H4 (cell line): ENCODE measurements around the gene FAM186B. TPM values are rescaled to one million over a fixed set of nuclear protein-coding genes. Genes with fewer than 3 reads are reported as not detected.
A peak's percentile ranks its signal among the peaks of the same experiment; 100 is the strongest.

ENCODE experiments used
- DNase-seq: peaks from one replicate; pipeline ENCODE4 v3.0.0-alpha.2; 2015; ENCODE audit warnings: low spot score
- total RNA-seq: library from RNA; depleted of rRNA; stranded (reverse); fragments of >200 nt; shearing (Covaris generic); gene quantifications from 2 replicates; pipeline ENCODE4 v1.2.3, GENCODE V29; 2014

Gene FAM186B
- total RNA-seq, 1 experiment from 2014 or later = 0.39 TPM

DNA sequence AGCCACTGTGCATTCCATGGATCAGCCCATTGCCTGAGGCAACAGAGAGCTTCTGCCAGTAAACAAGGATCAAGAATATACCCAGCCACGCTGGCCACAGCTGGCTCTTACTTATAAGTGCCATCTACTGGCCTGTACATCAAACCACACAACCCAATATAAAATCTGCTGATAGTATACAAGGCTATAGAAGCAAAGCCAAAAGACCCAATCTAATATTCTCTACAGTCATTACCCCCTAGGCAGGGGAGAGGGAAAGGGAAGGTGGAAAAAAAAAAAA lies 4.4 kb upstream of the FAM186B start:
- DNase-seq = peak; percentile 33

- no peak for DNase-seq
Observed at GRCh38 chr12:49609059-49609874, 3.8 kb upstream of the FAM186B start.

DNA sequence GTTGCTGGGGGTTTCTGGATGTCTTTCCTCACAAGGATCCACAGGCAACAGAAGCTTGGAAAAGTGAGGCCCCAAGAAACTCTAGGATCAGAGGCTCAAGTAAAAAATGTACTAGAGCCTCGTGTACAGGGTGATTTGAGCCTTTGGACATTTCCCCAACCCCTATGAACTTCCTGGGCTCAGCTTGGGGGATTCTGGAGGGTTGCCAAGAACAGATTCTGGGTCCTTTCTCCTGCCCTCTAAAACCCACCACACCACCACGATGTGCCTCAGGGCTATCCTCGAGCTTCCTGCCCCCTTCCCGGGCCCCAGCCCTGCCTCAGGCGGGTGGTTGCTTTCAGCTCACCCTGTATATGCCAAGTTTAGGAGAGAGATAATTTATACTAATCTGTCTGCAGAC lies 583 bp downstream of the FAM186B start:
- no peak for DNase-seq

DNA sequence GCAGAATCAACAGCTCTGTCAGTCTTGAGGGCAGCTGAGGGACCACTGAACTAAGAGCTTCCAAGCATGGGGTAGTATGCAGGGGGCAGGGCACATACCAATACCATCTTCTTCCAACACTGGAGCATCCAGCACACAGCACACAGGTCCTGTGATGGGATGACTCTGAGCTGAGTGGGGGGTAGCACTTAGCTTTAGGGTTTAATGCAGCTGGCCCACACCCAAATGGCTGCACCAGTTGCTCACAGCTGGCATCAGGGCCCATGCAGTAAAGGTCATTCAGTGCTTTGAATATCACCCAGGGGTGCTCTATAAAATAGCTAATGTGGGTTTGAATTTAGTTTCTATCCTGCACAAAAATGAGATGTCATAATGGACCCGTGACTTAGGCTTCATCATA lies 1.7 kb downstream of the FAM186B start:
- no peak for DNase-seq

DNA sequence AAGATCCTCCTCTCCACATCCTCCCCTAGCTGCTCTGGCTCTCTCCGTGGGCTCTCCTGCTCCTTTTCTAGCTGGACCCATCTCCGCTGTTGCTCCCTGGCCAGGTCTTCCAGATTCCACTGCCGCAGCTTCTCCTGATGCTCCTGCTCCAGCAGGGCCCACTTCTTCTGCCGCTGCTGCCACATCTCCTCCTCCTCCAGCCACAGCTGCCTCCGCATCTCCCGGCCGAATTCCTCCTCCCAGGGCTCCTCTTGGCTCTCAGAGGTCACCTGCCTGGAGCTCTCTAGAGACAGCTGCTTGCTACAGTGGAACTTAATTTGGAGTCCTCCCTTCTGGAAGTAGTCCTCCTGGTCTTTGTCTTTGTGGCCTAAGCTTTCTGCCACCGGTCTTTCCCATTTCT lies 5.5 kb downstream of the FAM186B start:
- no peak for DNase-seq

GRCh38 chr12:49598527-49598926 lies 6.9 kb downstream of the FAM186B start:
- no peak for DNase-seq

GRCh38 chr12:49588721-49589516 lies 16.5 kb downstream of the FAM186B start:
- DNase-seq = no peak

GRCh38 chr12:49588281-49588680 lies 17.2 kb downstream of the FAM186B start:
- no peak for DNase-seq

DNA sequence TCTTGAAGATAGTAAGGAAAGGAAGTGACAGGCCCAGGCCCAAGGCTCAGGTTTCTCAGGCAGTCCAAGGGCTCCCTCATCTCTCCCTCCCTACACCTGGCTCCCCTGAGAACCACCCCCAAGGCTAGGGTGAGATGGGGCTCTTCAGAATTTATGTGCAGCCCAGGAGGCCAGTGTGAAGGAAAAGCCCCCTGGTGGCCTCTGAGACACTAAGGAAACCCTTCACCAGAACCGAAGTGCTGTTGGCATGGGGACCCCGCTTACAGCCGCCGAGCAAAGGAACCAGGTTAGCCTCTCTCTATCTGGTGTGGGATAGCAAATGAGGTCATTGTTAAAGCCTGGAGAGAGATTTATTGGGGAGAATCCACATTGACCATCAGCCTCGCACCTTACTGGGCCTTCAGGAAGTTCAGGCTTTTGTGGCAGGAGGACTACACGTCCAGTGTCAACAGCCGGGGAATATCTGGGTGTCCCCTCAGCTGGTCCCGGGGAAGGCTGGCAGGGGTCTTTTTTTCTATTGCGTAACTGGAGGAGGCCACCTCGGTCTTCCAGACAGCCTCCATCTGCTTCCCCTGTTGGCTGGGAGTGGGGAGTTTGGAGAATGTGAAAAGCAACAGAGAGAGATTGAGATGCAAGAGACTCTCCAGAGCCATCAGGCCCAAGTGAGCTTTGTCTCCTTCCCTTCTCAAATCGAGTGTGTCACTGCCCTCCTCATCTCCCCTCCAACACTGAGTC lies 18.1 kb downstream of the FAM186B start:
- DNase-seq = no peak

GRCh38 chr12:49585477-49586459 lies 19.7 kb downstream of the FAM186B start:
- DNase-seq = no peak

DNA sequence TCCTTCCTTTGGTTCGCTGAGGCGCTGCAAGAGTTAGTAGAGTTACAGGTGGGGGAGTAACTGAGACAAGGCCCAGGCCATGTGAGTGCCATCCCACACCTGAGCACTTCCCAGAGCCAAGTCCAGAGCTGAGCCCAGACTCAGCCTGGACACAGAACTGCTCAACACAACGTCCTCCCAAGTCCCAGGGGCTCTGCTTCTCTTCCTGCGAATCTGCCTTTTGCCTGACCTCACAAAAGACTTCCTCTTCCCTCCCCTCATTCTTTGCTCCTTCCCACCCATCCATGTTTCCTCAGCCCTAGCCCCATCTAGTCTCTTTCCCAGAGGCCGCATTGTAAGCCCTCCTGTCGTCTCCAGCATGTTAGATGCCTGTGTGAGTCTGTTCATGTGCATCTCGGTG lies 20.8 kb downstream of the FAM186B start:
- no peak for DNase-seq

DNA sequence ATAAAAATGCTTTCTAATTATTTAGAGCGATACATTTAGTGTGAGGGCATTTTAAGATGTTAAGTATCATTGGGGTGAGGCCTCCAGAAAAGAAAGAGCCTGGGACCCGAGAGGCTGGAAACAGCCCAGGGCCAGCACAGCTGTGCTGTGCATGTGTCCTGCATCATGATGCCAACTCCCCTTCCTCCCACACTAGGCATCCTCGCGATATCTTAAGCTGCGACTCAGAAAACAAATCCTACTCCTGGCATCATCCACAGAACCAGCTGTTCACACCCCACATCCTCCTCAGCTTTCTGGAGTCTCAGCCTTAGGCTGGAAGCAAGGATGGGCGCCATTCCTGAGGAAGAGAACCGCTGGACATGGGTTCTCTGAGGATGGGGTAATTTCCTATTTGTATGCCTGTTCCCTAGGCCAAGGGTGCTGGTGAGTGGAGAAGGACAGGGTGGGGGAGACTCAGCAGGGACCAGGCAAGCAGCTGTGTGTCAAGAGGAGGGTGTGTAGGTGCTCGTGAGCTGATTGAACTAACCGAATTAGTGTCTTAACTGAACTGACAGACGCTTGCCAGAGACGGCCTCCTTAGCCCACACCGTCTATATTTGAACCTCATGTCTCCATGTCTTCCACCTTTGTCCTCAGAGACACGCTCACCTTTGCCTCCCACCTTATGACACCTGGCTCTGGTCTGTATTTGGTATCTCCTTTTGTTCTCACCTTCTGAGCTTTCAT lies 21.9 kb downstream of the FAM186B start:
- no peak for DNase-seq

GRCh38 chr12:49582850-49583249 lies 22.6 kb downstream of the FAM186B start:
- DNase-seq = no peak

DNA sequence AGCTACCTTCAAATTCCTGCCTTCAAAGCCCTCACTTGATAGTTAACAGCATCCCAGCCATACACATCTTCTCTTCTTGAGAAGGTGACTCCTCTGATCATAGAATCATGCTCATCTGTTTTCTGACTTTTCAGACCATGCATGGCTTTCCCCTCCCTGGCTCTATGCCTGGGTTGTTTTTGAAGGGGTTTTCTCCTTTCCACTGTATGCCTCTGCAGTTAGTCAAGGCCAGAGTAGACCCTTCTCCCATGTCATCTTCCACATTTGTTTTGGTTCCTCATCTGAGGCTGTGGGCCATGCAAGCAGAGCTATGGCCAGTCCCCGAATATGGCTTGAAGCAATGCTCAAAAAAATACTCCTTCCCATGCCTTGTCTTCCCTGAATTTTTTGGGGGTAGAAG lies 23.2 kb downstream of the FAM186B start:
- DNase-seq = no peak

DNA sequence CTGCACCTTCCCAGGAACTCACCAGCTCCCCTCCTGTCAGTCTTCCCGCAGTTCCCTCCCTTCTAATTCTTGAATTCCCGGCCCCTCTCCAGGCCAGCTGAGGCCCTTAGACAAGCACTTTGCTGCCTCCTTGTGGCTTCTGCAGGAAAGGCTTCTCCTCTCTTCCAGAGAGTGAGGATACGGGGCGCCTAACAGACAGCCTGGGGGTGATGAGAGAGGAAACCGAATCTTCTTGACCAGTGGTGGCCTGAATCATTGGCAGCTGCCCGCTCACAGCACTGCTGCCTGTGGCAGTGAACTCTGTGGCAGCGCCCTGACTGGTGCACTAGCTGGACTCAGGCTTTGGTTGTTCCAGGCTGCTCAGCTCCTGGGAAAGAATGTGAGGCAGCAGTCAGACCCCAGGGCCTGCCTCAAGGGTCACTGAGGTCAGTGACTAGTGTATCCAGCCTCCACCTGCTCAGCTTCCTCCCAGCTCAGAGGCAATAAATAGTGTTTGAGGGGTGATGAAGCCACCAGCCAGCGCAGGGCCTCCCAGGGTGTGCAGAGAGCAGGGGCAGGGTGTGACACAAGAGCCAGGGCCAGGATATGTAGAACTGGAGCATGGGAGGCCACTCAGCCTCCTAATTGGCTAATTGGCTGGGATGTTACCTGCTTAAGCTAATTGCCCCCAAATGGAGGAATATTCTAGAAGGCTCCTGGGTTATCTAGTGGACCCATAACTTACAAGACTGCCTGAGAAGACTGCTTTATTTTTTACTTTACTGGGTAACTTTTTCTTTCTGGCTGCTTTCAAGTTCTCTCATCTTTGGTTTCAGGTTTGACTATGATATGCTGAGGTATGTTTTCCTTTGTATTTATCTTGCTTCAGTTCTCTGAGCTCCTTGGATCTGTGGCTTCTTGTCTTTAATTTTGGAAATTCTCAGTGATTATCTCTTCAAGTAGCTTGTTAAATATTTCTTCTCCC lies 24.6 kb downstream of the FAM186B start:
- peak; percentile 69 for DNase-seq

DNA sequence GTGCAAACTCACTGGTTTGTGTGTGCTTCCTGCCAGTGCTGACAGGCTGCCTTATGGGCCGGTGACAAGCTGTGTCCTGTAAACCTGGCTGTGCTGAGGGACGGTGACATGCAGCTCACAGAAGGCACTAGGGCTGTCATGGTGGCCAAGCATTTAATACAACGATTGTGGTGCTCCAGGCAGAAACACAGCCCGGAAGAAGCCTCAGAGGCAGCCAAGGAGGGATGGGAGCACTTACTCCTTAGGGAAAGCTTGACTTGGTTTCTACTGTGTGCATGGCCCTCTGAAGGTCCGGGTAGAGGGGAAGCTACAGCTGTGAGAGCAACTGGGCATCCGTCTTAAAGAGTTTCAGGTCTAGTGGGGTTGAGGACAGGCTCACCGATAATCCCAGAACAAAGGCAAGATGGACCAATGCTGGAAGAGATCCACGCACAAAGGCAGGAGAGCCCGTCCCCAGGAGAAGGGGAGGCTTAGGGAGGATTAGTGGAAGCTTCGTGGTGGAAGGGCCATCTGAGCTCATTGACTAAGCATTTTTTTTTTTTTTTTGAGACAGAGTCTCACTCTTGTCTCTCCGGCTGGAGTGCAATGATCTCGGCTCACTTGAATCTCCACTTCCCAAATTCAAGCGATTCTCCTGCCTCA lies 26.8 kb downstream of the FAM186B start:
- no peak for DNase-seq

GRCh38 chr12:49577589-49578315 lies 27.7 kb downstream of the FAM186B start:
- no peak for DNase-seq

DNA sequence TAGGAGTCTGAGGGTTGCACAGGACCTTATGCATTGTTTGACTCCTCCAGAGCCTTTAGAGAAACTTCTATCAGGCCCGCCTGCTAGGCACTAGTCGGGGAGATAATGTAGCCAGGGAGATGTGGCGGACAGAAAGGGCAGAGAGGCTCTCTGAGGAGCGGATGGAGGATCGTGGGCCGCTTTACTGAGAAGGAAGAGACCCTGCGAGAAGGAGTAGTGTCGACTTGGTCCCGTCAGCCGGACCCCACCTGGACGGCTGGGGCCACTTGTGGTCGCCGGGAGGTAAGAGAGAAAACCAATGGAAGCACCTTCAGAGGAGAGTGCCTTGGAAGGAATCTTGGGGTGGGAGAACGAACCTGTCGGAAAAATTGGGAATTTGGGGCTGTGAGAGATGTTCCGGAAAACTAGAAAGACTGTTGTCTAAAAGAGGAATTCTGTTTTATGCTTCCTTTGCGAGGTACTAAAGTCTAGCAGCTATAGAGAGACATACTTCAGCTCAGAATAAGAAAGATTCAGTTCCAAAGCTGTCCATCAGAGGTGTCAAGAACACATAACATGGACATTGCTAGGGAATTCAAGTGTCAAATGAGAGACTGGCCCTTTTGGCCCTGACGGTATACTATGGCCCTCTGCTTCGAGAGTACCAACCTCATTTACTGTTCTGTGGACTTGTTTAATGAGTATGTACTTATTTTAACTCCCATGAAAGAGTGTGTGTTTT lies 36.8 kb downstream of the FAM186B start:
- no peak for DNase-seq
